Activated CD8-positive, alpha-beta memory T cell treated with anti-CD3 and anti-CD28 coated beads for 1 hour (primary cell): ENCODE measurements around the gene UPP1.
"Not testable (repeated sequence)": the region's sequence is repeated elsewhere in the genome, so short reads cannot be mapped to it uniquely, and the experiment has no call there.

Source experiments
- DNase-seq, 2 donors: peaks; one replicate each; pipeline ENCODE4 v3.0.0-alpha.2; 2020; ENCODE audit warnings: low read depth in 1 of 2; ENCODE audit errors: extremely low read depth in 1 of 2

UPP1 gene

DNA sequence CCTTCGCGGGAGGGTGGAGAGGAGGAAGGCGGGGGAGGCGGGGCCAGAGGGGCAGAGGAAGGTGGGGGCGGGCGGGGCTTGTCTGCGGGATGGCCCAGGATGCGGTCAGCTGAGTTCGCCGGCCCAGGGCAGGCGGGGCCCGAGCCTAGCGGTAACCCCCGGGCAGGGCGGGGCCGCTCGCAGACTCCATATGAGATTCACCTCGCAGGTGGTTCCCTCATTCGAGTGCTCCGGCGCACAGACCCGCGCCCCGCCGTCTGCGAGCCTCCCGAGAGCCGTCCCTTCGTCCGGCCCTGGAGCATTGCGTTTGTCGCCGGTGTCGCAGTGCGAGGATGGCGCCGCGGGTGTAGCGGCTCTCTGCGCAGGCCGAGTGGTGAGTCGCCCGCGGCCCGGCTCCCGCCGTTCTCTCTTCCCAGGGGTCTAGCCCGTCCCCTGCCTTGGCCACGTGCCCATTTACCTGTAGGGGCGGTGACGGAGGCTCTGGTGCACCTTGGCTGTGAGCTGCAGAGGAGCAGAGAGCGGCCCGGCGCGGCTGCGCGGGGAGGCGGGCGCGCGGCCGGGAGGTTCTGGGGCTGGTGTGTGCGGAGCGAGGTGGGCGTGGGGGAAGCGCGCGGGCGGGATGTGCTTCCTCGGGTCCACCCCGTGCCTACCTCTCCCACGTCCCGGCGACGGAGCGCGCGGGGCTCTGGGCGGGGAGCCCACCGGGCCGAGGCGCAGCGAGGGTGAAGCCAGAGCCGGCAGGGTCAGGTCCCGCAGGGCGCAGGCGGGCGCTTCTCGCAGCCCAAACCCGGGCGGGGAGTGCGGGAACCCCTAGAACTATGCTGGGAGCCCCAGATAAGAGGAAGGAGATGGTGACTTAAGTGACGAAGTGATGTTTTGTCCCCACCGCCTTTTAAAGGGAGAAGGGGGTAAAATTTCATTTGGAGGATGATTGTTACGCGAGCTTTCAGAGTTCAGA is at the start of gene UPP1:
UPP1 (plus strand) TSS at position 220 of the 958 bp plus-strand sequence. CDS start 5,519 bp downstream, outside the sequence.
- DNase-seq: peak; percentile 77 to 87

DNA sequence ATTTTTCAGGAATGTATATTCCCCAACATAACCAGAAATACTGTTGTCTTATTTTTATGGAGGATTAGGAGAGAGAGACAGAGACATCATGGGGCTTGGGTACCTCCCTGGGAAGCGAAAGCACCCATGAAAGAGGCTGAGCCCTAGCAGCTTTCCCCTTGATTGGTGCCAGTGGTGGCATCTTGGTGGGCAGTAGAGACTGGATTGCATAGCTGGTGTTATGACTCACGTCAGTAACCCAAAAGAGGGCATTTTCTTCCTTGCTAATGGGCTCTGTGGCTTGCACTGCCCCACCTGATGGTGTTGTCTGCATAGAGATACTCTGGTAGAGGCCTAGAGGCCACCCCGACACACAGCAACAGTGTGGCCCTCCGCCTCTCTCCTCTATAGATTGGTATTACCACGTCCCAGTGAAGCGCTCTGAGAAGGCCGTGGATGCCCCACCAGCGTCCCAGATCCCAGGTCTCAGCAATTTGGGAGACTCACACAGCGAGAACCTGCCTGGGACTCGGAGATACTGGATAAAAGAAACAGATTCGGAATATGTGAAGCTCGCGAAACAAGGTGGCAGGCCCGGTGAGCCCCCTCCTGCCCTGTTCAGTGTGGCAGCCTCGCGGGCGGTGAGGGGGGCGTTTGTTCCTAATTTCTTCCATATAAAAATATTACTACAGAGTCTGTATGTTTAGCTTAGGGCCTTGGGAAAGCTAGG is 48.0 kb upstream of the UPP1 start:
- no peak for DNase-seq

DNA sequence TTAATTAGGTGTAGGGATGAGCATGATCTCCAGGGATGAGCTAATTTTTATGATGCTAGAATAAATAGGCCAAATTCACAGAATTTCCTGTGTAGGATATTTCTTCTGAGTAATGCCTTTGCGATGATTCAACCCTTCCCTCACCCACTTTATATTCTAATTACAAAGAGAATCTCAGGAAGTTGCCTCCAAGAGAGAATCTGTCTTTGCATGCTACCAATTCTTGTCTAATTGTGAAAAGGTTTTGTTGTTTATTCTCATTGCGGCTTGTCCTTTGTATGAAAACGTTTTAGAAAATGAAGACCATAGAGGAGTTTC is 47.5 kb upstream of the UPP1 start:
- DNase-seq: no peak

DNA sequence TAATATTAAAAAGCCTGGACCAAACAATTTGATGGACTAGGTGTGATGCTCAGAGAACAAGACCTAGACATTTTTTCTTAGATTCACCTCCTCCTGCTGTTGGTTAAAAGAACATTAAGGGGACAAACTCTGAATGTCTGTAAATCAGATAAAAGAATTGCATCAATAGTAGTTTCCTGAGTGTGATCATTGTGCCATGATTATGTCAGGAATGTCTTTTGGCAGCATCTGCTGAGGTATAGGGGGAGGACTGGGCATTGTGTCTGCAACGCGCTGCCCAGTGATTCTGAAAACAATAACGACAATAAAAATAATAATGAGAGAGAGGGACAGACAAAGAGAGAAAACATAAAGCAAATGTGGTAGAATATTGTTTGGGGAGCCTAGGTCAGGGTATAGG is 46.8 kb upstream of the UPP1 start:
- DNase-seq: no peak

DNA sequence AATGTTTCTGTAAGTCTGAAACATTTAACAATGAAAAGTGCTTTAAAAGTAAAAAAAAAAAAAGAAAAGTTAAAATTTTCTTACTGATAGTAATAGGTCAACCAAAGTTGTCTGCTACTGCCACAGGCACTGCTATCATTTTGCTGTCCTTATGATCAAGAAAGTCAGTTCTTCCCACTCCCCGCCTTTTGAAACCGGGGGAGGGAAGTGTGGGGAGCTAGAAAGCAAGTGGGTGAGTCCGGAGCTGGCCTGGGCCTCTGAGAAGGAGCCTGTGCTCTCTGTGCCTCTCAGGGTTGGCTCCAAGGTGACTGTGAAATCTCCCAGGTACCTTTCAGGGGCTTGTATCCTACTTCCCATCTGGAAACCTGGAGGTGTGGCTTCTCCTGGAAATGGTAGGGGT is 46.4 kb upstream of the UPP1 start:
- DNase-seq: no peak

DNA sequence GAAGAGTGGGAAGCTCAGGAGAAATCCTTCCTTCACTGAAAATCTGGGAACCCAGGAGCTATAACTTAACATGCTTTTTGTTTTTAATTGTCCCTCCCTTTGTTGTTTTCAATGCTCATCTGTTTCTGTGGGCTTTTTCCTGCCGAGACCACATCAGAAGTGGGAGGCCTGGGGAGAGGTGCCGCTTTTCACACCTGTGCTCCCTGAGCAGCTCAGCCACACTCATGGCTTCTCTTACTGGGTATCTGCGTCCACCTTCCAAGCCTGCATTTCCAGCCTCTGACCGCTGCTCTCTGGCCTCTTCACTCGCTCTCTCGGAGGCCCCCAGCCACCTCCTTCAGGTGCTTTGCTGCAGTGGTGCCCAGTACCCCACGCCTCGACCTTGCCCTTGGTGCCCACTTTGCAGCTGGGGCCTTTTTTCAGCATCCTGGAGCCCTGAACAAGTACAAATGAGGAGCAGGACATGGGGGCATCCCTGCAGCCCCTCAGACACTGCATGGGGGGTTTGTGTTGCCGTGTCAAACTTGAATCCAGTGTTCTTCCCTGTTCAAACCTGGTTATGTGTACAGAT is 43.8 kb upstream of the UPP1 start:
- no peak for DNase-seq

DNA sequence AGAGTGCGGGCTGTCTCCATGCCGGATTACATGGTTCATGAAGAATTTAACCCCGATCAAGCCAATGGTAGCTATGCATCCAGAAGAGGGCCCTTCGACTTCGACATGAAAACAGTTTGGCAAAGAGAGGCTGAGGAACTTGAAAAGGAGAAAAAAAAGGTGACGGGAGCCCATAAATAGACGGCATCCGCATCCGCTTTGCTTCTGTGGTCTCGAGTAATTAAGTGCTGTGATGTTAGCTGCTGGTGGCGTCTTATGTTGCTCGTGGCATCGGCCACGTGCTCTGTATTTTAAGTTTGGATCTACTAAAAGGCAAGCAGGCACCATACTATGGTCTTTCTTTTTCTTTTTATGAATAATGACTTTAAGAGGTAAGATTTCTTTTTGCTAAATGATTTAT is 42.6 kb upstream of the UPP1 start:
- no peak for DNase-seq

DNA sequence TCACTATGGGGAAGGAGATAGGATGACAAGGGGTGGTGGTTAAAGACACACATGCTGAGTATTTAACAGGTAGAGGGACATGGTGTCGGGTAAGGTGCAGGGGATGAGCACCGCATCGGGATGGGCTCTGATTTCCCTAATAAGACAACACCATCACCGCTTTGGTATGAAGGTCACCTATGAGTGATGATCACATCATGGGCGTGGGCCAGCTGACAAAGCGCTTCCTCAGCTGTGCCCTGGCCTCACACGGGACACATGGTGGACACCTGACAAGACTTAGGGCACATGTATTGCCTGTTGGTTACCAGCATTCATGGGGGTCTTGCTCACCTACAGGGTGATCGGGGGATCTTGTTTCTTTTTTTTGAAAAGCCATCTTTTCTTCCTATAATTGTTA is 41.0 kb upstream of the UPP1 start:
- DNase-seq: no peak

DNA sequence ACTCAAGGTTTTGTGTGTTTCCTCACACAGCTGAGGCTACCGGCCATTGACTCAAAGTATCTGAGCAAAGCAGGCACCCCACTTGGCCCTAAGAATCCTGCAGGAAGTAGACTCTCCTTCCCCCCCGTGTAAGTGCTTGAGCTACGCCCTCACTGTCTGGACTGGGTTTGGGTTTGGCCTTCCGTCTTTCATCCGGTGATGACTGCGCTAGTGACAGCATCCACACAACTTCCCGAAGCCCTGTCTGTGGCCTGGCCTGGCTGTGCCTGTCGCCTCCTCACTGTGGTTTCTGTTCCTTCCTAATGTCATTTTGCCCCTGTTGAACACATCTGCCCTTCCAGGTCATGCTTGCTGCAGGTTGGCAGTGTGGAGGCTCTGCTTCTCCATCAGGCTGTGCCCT is 39.2 kb upstream of the UPP1 start:
- no peak for DNase-seq

DNA sequence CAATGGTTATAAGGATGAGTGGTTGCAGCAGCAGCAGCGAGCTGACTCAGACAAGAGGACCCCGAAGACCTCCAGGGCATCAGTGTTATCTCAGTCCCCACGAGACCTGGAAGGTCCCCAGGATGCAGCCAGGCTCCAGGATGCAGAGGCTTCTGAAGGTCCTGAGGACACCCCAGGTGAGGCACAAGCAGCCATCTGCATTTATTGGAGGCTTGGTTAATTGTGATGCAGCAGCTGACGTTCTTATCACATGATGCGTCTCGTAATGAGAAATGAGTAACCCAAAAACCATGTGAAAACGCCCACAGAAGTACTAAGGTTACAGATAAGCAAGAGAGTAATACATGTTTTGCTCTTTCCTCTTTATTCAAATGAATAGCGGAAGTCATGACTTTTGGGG is 36.3 kb upstream of the UPP1 start:
- DNase-seq: no peak

DNA sequence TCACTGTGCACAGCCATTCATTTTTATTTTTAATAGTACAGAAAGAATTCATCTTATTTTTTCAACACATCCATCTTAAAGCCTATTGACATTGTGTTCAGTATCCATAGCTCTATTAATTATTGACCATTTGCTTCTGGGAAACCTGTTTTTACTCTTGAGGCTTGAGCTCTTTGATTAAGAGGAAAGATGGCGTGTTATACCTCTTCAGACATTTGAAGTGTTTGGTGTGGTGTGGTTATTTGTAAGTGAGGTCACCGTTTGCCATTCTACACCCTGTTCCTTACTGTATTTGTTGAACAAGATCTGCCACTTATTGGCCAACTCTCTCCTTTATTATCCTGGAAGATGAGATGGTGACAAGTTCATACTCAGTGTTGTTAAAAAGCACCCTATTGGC is 35.3 kb upstream of the UPP1 start:
- no peak for DNase-seq

DNA sequence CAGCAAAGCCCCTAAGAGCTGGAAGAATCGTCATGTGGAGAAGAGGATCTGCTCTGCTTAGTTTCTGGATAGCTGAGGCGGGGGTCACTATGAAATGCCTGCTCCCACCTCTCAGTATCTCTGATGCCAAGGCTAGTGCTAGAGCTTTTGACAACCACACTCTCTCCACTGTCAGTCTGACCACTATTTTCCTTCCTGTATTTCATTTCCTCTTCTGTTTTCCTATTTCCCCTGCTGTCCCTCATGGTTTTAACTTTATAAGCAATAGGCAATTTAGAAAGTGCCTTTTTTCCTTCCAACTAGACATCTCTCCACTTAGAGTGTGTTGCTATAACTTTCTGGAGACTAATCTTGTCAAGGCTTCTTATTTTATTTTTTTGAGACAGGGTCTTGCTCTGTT is 30.1 kb upstream of the UPP1 start:
- DNase-seq: no peak

DNA sequence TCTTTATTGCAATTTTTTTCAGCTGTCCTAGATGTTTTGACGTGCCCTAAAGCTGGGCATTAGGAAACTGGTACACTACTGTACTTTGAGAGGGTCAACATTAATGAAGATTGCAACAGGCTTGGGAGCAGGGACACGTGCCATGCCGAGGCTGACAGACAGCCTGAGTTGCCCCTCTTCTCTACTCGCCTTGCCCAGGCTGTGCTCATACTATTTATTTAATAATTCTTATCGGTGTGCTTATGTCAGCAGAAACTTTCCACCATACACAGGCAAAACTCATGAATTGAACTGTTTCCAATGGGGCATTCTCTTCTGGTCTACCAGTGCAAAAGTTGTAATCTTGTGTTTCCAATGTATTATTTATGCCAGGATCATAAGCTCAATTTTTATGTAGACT is 29.4 kb upstream of the UPP1 start:
- no peak for DNase-seq

DNA sequence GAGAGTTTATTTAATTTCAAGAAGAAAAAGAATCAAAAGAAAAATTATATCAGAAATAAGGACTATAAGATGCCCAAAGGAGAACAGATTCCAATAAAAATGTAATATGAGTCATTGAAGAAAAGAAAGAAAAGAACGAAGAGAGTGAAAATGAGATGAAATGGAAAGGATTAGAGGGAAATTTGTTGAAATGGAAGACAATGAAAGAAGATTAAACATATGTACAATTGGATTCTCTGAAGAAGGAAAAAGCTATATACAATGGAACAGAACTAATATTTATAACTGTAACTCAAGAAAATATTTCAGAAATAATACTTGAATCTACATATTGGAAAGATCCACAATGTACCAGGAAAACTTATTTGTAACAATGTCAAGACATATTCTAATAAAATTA is 25.1 kb upstream of the UPP1 start:
- DNase-seq: no peak

DNA sequence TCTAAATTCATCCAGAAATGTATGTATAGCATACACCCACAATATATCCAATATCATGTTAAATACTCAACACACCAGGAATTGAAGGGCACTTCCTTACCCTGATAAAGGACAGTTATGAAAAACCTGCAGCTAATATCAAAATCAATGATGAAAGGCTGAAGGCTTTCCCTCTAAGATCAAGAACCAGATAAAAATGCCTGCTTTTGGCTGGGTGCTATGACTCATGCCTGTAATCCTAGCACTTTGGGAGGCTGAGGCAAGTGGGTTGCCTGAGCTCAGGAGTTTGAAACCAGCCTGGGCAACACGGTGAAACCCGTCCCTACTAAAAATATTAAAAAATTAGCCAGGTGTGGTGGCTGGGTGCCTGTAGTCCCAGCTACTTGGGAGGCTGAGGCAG is 21.6 kb upstream of the UPP1 start:
- no peak for DNase-seq

DNA sequence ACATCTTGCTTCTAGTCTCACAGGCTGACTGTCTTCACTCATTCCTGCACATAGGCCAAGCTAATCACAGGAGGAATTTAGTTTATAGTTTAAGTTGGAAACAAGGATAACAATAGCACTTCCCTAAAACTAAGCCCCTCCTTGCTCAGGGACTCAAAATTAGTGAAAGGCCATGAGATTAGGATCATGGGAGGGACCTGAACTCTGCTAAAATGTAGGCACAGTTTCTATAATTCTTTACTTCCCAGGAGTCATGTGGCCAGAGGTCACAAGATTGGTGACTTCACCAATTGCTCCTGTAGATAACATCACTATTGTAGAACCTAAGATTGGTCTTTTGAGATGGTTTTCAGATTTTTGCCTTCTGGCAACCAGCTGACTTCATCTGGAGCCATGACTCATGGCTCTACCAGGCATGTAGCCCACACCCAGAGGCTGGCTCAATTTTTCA is 14.8 kb upstream of the UPP1 start:
- DNase-seq: no peak

DNA sequence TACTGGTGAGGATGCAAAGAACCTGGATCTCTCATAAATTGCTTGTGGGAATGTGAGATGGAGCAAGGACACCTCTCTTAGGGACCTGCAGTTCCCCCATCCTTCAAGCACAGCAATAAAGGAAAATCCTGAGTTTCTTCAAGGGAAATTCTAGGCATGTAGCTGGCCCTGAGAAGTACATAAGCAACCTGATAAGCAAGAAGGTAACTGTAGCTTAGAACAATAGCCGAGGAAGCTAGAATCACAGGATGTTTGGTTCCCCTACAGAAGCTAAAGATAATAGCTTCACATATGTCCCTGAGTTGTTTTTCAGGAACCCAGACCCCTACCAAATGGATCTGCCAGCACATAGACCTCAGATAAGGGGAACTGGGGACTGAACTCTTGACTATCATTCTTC is 11.6 kb upstream of the UPP1 start:
- no peak for DNase-seq

DNA sequence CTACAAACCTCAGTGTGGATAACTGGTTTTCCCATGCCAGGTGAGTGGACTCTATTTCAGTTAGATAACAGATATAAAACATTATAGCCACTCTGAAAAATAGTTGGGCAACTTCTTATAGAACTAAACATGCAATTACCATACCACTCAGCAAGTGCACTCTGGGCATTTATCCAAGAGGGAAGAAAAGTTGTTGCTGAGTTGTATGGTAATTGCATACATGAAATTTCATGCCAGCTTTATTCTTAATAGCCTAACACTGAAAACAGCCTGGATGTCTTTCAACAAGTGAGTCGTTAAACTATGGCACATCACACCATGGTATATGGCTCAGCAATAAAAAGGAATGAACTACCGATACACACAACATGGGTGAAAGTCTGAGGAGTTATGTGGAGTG is 10.6 kb upstream of the UPP1 start:
- DNase-seq: no peak

DNA sequence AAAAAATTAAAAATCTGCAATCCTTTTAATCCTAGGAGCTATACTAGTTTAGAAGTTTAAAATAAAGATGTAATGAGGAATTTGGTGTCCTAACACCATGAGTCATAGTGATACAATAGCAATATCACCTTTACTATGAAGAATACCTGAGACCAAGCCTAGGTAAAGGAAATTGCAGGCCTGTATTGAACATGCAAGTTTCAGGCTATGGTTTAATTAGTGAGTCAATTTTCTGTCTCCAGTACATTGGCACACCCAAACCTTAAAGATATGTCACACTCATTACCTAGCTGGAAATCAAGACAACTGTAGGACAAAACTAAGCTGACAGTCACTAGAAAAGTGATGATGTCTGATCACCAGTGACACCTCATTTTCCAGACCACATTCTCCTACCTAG is 6.7 kb upstream of the UPP1 start:
- not testable (repeated sequence) for DNase-seq

DNA sequence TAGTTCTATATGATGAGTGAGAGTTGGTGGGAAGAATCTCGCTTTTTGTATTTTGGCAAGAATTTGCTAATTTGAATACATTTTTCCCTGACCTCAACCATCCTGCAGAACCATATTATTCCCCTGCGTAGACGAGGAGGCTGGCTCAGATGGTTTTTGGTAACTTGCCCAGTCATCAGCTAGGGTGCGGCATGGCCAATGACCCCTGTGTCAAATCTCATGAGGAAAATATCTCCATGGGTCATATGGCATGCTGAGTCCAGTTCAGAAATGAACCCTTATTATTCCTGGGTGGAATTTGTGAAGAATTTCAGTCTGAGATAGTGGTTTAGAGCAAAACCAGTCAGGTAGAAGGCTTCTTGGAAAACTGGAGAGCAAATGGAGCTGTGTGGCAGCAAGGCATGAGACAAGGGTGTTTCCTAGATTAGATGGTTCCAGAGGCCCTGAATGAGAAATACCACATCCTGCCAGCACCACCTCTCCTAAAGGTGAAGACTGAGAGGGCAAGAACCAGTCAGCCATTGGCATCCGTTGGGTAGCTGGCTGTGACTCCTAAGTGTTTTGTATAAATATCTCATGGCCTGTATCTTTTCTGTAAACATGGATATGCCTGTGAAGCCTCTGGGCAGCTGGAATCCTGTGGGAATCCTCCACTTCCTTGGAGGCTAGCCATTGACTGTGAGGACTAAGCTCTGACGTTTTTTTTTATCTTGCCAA is 5.8 kb upstream of the UPP1 start:
- DNase-seq: no peak

DNA sequence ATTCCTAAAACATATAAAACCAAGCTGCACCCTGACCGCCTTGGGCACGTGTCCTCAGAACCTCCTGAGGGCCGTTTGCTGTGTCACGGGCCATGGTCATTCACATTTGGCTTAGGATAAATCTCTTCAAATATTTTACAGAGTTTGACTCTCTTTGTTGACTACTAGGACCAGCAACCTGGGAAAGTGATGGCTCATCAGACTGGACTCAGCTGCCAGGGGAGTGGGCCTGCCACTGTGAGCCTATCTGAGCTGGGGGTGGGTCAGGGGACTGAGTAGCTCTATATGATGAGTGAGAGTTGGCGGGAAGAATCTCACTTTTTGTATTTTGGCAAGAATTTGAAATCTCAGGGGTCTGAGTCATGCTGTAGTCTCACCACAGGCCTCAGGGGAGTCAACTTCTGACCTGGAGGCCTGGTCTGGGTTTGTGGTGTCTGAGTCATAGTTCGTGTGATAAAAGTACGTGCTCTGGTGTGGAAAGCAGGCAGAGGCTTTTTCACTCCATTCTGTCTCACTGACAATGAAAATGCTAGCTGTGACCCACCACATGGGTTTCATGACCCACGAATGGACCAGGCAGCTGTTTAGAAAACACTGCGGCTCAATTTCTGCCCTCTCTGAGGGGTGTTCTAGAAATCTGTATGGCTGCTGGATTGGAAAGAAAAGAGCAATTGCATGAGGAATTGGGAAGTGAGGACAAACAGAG is 4.2 kb upstream of the UPP1 start:
- DNase-seq: peak; percentile 17 to 39
